Activated CD4-positive, alpha-beta T cell treated with anti-CD3 and anti-CD28 coated beads, Interleukin-2, amount 50 U/mL, for 48 hours (primary cell): ENCODE measurements around the gene DAB2IP.

Source experiments
- DNase-seq, 2 experiments: peaks; one replicate each; pipeline ENCODE4 v3.0.0-alpha.2; 2020

The DAB2IP gene

DNA sequence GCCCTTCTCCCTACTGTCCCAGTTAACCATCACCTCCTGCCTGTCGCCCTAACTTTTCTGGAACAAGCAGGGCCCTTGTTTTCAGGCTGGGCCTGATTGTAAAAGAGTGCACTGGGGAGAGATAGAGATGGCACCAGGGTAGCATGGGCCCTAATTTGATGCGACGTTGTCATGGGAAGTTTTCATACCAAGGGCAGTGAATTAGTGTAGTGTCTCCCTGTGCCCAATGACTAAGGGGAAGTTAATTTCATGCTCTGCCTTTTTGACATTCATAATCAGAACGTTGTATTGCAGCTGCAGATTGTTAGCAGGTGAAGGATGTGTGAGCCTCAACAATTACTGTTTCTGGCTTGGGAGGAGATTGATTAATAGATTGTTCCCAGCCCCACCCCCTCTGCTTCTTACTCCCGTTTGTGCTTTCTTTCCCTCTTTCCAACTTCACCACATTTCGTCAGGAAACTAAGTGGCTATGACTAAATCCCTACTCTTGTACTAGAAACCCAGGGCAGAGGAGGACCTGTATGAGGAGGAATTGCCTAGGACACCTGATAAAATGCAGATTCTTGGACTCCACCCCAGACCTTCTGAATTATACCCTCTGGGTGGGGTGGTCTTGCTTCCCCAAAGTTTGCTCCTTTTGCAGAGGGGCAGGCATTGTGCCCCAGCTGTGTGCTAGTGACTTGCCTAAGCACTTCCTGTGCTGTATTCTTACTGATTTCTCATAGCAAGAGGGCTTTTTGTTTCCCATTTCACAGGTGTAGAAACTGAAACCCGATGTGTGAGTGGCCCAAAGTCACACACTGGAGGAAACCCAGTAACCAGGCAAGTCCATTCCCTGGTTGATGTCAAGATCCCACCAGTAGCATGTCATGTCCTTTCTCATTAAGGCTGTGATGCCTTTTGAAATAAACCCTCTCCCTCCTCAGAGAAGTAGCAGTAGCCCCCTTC is 56.3 kb downstream of the DAB2IP start:
- no peak for DNase-seq

GRCh38 chr9:121708768-121709488 is 57.5 kb downstream of the DAB2IP start:
- DNase-seq: no peak

- no peak for DNase-seq
These were observed 58.4 kb downstream of the DAB2IP start for GRCh38 chr9:121709798-121710197.

GRCh38 chr9:121711281-121711680 is 59.8 kb downstream of the DAB2IP start:
- DNase-seq: no peak

DNA sequence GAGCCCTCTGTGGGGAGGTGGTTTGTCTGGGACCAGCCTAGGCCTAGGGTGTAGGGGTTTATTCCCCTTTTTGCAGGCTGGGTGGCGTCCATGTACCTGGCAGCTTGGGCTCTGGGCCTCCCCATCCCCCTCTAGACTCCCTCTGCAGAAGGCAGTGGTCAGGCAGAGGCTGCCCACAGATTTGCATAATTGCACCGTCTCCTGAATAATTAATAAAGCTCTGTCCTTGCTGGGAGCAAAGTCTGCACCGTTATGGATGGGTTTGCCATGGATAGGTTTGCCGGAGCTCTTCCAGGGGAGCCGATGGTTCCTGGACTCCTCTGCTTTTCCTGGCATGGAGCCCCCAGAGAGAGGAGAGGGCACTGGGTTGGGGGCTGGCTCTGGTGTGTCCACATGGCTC is 60.4 kb downstream of the DAB2IP start:
- DNase-seq: no peak

DNA sequence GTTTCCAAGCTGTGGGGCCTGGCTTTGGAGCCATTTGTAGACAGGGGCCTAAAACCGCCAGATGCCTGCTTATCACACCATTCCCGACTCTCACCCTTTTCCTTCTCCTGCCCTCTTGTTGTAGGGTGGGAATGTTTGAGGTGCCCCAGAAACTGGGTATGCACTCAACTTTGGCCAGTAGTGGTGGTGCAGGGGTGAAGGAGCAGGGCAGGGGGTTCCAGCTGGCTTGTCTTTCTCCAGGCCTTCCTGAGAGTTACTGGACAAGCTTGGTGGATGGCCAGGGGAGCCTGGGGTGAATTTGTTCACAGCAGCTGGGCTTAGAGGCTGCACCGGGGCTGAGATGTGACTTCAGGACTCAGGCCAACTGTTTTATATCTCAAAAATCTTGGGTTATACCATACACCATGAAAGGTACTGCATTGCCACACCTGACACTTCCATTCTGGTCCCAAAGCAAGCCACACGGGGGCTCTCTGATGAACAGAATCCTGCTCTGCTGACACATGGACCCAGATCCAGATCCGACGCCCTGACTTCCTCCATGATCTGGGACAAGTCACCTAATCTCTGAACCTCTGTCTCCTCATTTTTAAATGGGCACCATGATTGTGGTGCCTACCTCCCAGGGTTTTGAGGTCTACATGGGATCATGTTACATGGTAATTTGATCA is 62.1 kb downstream of the DAB2IP start:
- DNase-seq: no peak

DNA sequence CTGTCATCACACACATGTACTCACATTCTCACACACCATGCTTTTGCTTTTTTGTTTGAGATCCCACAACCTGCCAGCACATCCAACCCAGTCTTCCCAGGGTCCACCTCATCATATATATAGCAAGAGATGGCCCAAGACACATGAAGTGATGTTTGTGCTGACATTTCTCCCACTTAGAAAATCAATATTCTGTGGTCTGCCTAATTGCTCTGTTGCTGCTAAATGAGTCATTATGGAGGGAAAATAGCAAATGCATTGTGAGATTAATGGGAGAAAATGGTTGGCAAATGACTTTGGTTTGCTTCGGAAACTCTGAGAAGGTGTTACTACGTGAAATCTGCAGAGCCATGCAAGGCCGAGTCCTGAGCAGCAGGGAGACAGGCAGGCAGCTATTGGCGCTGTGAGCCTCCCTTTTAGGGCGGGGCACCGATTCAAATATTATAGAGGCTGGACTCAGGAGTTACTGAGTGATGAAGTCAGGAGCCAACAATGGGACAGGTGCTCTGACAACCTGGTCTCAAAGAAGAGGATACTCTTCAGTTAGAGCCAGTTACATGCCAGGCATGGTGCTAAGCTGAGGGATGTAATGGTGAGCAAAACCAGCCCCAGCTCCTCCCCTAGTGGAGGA is 62.8 kb downstream of the DAB2IP start:
- DNase-seq: no peak

DNA sequence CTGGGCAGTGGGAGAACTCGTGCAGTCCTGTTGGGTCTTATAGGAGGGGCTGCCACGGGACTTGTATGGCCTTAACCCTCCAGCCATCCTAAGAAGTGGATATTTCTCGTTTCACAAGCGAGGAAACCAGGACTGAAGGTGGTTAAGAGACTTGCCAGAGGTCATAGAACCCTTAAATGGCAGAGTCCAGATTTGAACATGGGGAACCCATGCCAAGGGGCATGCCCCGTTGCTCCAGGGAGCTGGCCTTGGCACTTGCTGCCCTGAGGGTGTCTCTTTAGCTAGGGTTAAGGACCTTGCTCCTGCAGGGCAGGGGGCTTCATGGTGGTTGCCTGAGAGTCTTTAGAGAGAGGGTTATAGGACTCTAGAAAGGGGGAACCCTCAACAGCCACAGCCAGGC is 63.4 kb downstream of the DAB2IP start:
- DNase-seq: no peak

DNA sequence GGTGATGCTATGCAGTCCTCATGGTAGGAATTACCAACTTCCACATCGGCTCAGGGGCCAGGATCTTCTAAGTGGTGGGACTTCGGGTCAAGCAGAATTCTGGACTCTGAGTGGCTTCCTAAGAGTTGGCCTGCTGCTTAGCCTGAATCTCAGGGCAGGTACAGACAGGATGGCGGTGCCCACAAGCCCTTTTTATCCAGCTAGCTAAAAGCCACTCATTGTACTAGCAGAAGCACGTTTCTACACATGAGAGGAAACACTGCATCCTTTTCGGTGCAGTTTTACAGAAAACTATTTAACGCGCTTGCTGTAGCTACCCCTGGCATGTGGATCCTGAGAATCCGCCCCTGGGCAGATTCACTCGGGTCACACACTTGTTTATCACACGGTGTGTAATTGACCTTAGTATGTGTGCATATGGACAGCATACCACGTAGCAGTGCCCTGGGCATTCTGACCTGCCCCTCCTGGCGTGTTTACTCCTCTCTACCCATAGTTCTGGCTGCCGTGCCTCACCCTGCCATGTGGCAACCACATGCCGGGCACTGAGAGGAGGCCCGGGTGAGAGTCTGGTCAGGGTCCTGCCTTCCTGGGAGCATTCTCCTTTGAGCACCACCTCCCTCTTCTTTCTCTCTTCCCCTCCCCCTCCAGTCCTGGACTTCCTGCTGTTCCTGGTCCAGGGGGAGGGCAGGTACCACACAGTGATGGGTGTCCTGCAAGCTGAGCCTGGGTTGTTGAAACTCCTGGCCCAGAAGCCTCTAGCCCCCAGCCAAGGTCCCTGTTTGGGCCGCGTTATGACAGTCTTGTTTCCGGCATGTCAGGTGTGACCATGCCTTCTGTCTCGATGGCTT is 65.9 kb downstream of the DAB2IP start:
- no peak for DNase-seq

DNA sequence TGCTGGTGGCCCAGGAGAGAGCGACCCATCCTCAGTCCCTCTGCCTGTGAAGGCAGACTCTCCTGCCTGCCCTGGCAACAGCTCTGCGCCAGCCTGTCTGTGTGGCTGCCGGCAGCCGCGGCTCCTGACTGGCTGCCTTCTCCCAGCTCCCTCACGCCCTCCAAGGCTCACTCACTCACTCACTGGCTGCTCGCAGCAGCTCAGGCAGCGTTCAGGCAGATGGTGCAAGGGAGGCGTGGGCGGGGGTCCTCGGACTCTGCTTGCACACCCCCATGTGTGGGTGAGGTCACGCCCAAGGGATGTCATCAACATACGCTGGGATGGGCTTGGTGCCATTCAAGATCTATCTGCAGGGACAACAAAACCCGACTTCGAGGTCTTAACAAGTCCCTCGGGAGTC is 66.7 kb downstream of the DAB2IP start:
- DNase-seq: no peak

DNA sequence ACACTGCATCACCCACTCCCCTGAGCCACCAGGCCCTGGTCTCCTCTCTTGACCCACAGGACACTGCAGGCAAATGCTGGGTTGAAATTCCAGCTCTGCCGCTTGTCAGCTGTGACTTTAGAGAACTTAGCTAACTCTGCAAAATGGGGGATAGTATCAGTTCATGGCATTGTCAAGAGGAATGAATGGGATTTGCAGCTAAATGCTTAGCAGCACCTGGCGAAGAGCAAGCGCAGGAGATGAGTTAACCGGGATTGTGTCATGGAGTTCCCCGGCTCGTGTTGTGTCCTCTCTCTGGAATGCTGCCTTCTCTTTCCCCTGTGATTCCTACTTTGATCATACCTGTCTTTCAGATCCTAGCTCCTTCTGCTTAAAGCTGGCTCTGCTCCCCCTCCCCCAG is 67.1 kb downstream of the DAB2IP start:
- no peak for DNase-seq

GRCh38 chr9:121720311-121721057 is 69.0 kb downstream of the DAB2IP start:
- no peak for DNase-seq

- no peak for DNase-seq
These were observed 69.6 kb downstream of the DAB2IP start for GRCh38 chr9:121721058-121721350.

DNA sequence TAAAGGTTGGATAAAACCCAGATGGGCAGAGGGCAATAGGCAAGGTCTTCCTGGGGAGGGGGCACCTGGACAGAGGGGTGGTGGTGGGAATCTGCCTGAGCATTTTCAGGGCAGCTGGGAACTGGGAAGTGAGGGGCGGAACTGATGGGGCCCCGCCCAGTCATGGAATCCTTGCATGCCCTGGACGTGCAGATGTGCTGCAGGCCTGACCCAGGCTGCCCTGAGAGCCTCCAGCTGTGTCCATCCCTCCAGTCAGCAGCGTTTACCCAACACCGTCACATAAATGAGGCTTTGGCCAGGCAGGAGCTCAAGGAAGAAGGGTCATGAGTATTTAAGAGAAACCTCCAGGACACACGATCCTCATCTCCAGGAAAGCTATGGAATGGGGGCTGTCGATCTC is 70.3 kb downstream of the DAB2IP start:
- DNase-seq: no peak

DNA sequence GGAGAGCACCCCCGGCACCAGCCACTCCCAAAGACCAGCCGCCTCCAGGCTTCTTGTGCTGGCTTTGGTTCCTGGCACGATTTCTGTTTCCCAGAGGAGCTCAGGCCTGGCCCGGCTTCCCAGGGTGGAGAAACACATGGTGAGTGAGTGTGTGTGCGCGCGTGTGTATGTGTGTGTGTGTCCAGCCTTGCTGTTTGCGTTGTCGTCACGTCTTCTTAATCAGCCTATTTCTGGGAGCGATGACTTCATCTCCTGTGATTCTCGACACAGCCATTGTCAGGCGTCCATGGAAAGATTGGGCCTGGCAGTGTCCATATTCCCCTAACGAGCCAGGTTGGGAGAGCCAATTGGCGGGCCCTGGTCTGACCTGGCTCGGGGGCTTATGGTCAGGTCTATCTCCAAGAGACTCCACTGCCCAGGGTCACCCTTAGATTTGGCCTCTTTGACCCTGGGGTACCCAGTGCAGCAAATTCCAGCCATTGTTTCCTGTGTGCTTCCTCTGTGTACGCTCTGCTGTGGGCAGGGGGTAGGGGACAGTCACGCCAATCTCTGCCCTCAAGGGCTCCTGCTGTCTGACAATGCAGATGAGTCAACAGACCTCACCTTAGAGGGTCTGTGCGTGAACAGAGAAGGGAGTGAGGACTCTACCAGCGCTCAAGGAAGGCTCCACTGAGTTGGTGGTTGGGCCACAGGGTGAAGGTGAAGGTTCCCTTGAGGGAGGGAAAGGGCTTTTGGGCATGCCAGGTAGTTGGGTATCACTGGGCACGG is 73.8 kb downstream of the DAB2IP start:
- no peak for DNase-seq

- DNase-seq: no peak
These were observed 76.0 kb downstream of the DAB2IP start for GRCh38 chr9:121727295-121728020.

- no peak for DNase-seq
These were observed 77.5 kb downstream of the DAB2IP start for GRCh38 chr9:121728916-121729315.

GRCh38 chr9:121729769-121730562 is 78.5 kb downstream of the DAB2IP start:
- no peak for DNase-seq

DNA sequence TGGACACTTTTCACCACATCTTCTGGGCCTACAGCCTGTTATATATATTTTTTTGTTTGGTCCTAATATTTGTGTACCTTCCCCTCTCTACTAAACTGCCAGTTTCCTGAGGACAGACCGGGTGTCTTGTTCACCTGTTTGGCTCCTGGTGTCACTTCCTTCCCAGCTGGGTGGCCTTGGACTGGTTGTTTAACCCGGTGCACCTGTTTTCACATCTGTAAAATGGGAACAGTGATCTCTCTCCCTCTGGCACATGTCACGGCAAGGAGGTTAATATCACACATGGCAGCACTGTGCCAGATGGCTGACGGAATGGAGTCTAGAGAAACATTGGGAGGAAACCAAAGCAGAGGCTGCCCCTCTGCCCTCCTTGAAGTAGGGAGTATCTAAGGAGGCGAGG is 79.7 kb downstream of the DAB2IP start:
- DNase-seq: no peak
